NT2/D1 (cell line): ENCODE measurements around the gene FGF9.

Experiments used
- SUZ12 ChIP-seq: IDR thresholded peaks from 2 replicates; pipeline ENCODE4 v1.6.1; 2011; ENCODE audit not compliant: insufficient read length, insufficient read depth; ENCODE audit errors: extremely low read depth
- YY1 ChIP-seq: IDR thresholded peaks from 2 replicates; pipeline ENCODE4 v1.6.1; 2011; ENCODE audit not compliant: insufficient read length, insufficient read depth
- ZNF274 ChIP-seq: IDR thresholded peaks from 2 replicates; pipeline ENCODE4 v1.6.1; 2011; ENCODE audit warnings: mild to moderate bottlenecking, low read depth, low read length

- TF ChIP-seq ZNF274 (no peak), SUZ12 (no peak), YY1 (no peak)
Observed at GRCh38 chr13:21739771-21740170, 68.9 kb downstream of the FGF9 start.
